HepG2 (cell line): ENCODE data around the gene CDK5RAP2. TPM values are rescaled to one million over a fixed set of nuclear protein-coding genes. Genes with fewer than 3 reads are reported as not detected.

Source experiments
- ARNTL ChIP-seq: sonication (generic); formaldehyde crosslinking; IDR thresholded peaks from 2 replicates; pipeline ENCODE4 v1.4.0; 2020; ENCODE audit warnings: mild to moderate bottlenecking, missing genetic modification reagents
- CREB1 ChIP-seq, 2 experiments: fragments of 450-650 bp in 1 of 2; IDR thresholded peaks; 2 replicates each; pipeline ENCODE4 v1.6.1; 2016 to 2017; ENCODE audit warnings: control low read depth in 1 of 2, mild to moderate bottlenecking in 1 of 2, missing compliant biosample characterization in 1 of 2, missing genetic modification characterization in 1 of 2
- DR1 ChIP-seq: sonication (generic); formaldehyde crosslinking; IDR thresholded peaks from 2 replicates; pipeline ENCODE4 v1.8.0; 2021; ENCODE audit warnings: mild to moderate bottlenecking, missing genetic modification reagents, inconsistent platforms
- GATAD1 ChIP-seq: IDR thresholded peaks from 2 replicates; pipeline ENCODE4 v1.6.1; 2016; ENCODE audit warnings: missing genetic modification reagents, missing compliant biosample characterization
- KDM5A ChIP-seq: fragments of 200-600 bp; sonication (generic); IDR thresholded peaks from 2 replicates; pipeline ENCODE4 v1.7.0; 2018; ENCODE audit warnings: antibody characterized with exemption, mild to moderate bottlenecking, low read length, borderline replicate concordance
- KLF9 ChIP-seq: IDR thresholded peaks from 2 replicates; pipeline ENCODE4 v1.6.1; 2016; ENCODE audit warnings: low read depth
- MXI1 ChIP-seq: IDR thresholded peaks from 3 replicates; pipeline ENCODE4 v1.6.1; 2012; ENCODE audit warnings: low read depth, low read length, inconsistent platforms, borderline replicate concordance
- PPARG ChIP-seq: conservative IDR thresholded peaks from 2 replicates; pipeline ENCODE4 v1.6.1; 2016; ENCODE audit warnings: missing biosample characterization, missing genetic modification reagents
- PRMT3 ChIP-seq: sonication (generic); formaldehyde crosslinking; IDR thresholded peaks from 2 replicates; pipeline ENCODE4 v1.8.1; 2022; ENCODE audit warnings: low read depth, mild to moderate bottlenecking, moderate library complexity, missing genetic modification reagents, borderline replicate concordance
- RXRB ChIP-seq: IDR thresholded peaks from 2 replicates; pipeline ENCODE4 v1.6.1; 2016; ENCODE audit warnings: borderline replicate concordance, missing genetic modification reagents, missing compliant biosample characterization
- SIX4 ChIP-seq: sonication (generic); formaldehyde crosslinking; IDR thresholded peaks from 2 replicates; pipeline ENCODE4 v1.4.0; 2020; ENCODE audit warnings: missing genetic modification reagents
- SMYD3 ChIP-seq: sonication (generic); formaldehyde crosslinking; IDR thresholded peaks from 2 replicates; pipeline ENCODE4 v1.8.1; 2023; ENCODE audit warnings: mild to moderate bottlenecking, missing genetic modification reagents
- SUZ12 ChIP-seq: fragments of 150-350 bp; IDR thresholded peaks from 2 replicates; pipeline ENCODE4 v1.6.1; 2014; ENCODE audit warnings: low read depth, low read length
- TBP ChIP-seq: sonication (generic); formaldehyde crosslinking; IDR thresholded peaks from 2 replicates; pipeline ENCODE4 v1.5.0; 2020; ENCODE audit warnings: missing genetic modification reagents
- TBX2 ChIP-seq: sonication (generic); formaldehyde crosslinking; IDR thresholded peaks from 2 replicates; pipeline ENCODE4 v1.5.0; 2020; ENCODE audit warnings: missing genetic modification reagents, mild to moderate bottlenecking, borderline replicate concordance
- THAP11 ChIP-seq: IDR thresholded peaks from 2 replicates; pipeline ENCODE4 v1.6.1; 2016; ENCODE audit warnings: missing biosample characterization, missing genetic modification reagents
- THAP7 ChIP-seq: sonication (generic); formaldehyde crosslinking; IDR thresholded peaks from 2 replicates; pipeline ENCODE4 v1.8.1; 2023; ENCODE audit warnings: mild to moderate bottlenecking, missing genetic modification reagents
- TP53 ChIP-seq: sonication (generic); formaldehyde crosslinking; conservative IDR thresholded peaks from 2 replicates; pipeline ENCODE4 v1.4.0; 2020; ENCODE audit warnings: missing genetic modification reagents
- ZBTB34 ChIP-seq: sonication (generic); formaldehyde crosslinking; IDR thresholded peaks from 2 replicates; pipeline ENCODE4 v1.8.0; 2022; ENCODE audit warnings: mild to moderate bottlenecking, missing genetic modification reagents
- ZNF12 ChIP-seq: sonication (generic); formaldehyde crosslinking; IDR thresholded peaks from 2 replicates; pipeline ENCODE4 v1.5.0; 2020; ENCODE audit warnings: missing genetic modification reagents
- ZNF350 ChIP-seq: sonication (generic); formaldehyde crosslinking; IDR thresholded peaks from 2 replicates; pipeline ENCODE4 v1.4.0; 2020; ENCODE audit warnings: mild to moderate bottlenecking, low read depth, missing genetic modification reagents, borderline replicate concordance
- polyA plus RNA-seq, 8 experiments: library from polyadenylated mRNA; depleted of rRNA in 3 of 8; stranded (reverse) in 7 of 8; unstranded in 1 of 8; fragments of >200 nt; fragmentation: Illumina TruSeq in 4 of 8; extraction: Trizol in 4 of 8; gene quantifications; 2 replicates each; pipeline versions ENCODE4 v1.2.1 to v1.2.3, GENCODE V29; 2011 to 2016; ENCODE audit warnings: low read depth in 4 of 8, missing spikeins in 1 of 8, mixed read lengths in 1 of 8; ENCODE audit not compliant: insufficient read depth in 1 of 8
- total RNA-seq, 5 experiments: library from RNA; depleted of rRNA; stranded (reverse); fragments of >200 nt; fragmentation: Illumina TruSeq; extraction: Trizol; gene quantifications; 2 replicates each; pipeline ENCODE4 v1.2.3, GENCODE V29; 2016; ENCODE audit warnings: low read depth in 1 of 5
- TF ChIP-seq, protein P1 (sequence below): sonication (generic); formaldehyde crosslinking; IDR thresholded peaks from 2 replicates; pipeline ENCODE4 v1.4.0; 2020; ENCODE audit warnings: missing genetic modification reagents; ENCODE audit errors: not compliant biosample characterization
- TF ChIP-seq, protein P2 (sequence below): sonication (generic); formaldehyde crosslinking; IDR thresholded peaks from 2 replicates; pipeline ENCODE4 v1.4.0; 2020; ENCODE audit warnings: missing genetic modification reagents
- TF ChIP-seq, protein P3 (sequence below): sonication (generic); formaldehyde crosslinking; IDR thresholded peaks from 2 replicates; pipeline ENCODE4 v1.8.0; 2023; ENCODE audit warnings: mild to moderate bottlenecking, missing genetic modification reagents
- TF ChIP-seq, protein P4 (sequence below): sonication (generic); formaldehyde crosslinking; IDR thresholded peaks from 2 replicates; pipeline ENCODE4 v1.8.0; 2022; ENCODE audit warnings: mild to moderate bottlenecking, missing genetic modification reagents, moderate library complexity

The CDK5RAP2 gene
- total and polyA plus RNA-seq, 2 of the 13 experiments (the other 11 are each of a cell fraction or from before 2014, with no cell fraction given), result 31.8 to 42.2 TPM

DNA sequence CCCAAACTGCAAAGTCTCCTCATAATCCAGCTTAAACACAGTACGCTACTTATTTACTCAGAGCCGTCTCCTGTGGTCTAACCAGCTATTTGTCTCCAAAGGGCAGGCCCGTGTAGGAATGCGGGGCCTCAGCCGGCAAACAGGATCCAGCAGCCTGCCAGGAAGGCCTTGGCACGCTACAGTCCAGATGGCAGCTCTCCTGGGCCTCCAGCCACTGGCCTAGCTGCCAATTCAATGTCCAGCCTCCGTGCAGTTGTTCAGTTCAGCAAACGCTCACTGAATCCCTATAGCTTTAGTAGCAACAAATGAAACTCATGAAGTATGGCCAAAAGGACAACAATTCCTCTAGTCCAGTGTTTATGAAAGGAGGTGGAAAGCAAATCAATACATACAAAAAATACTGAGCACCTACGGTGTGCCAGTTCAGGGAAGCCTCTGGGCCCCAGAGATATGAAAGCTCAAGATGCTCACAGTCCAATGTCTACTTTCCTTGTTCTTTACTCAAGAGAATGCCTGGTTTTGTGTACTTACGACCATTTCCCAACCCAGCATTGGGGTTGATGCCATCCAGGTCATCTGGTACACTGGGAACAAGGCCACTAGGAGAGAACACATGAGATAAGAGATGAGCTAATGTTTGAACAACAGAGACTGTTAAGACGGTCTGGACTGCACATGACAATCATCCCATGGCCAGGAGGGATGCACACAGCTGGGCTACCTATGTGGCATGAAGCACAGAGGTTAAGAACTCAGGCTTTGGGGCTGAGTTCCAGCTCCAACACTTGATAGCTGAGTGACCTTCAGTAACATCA is 8.3 kb downstream of the CDK5RAP2 start (continued):
- TF ChIP-seq SUZ12, result no peak
- peak; percentile 92 for TF ChIP-seq ZBTB34 (CRISPR knock-in tag)
- TF ChIP-seq, protein P1, sequence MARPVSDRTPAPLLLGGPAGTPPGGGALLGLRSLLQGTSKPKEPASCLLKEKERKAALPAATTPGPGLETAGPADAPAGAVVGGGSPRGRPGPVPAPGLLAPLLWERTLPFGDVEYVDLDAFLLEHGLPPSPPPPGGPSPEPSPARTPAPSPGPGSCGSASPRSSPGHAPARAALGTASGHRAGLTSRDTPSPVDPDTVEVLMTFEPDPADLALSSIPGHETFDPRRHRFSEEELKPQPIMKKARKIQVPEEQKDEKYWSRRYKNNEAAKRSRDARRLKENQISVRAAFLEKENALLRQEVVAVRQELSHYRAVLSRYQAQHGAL (CRISPR knock-in tag), result no peak
- no peak for TF ChIP-seq PRMT3
- peak; percentile 69 for TF ChIP-seq GATAD1
- no peak for TF ChIP-seq KLF9
- TF ChIP-seq PPARG (CRISPR knock-in tag), result peak; percentile 93
- peak; percentile 78 for TF ChIP-seq THAP11
- TF ChIP-seq TBX2 (CRISPR knock-in tag), result peak; percentile 97
- TF ChIP-seq, protein P2, sequence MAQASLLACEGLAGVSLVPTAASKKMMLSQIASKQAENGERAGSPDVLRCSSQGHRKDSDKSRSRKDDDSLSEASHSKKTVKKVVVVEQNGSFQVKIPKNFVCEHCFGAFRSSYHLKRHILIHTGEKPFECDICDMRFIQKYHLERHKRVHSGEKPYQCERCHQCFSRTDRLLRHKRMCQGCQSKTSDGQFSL (CRISPR knock-in tag), result no peak
- TF ChIP-seq MXI1, result peak; percentile 59; the same call in 1 of the 3 replicates
- peak; percentile 57; the same call in 1 of the 2 replicates for TF ChIP-seq SMYD3 (CRISPR knock-in tag)
- TF ChIP-seq, protein P3, sequence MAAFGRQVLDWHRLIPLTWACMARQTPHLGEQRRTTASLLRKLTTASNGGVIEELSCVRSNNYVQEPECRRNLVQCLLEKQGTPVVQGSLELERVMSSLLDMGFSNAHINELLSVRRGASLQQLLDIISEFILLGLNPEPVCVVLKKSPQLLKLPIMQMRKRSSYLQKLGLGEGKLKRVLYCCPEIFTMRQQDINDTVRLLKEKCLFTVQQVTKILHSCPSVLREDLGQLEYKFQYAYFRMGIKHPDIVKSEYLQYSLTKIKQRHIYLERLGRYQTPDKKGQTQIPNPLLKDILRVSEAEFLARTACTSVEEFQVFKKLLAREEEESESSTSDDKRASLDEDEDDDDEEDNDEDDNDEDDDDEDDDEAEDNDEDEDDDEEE (CRISPR knock-in tag), result no peak
- TF ChIP-seq RXRB, result peak; percentile 98
- TF ChIP-seq ZNF12 (CRISPR knock-in tag), result 0 out of 2 replicates have a peak, but pooled peaks have one; percentile 37
- TF ChIP-seq ZNF350 (CRISPR knock-in tag), result peak; percentile 78; the same call in 1 of the 2 replicates
- TF ChIP-seq CREB1 (IDR thresholded peaks at IDR 0.05), result no peak
- peak; percentile 86 for TF ChIP-seq CREB1 (CRISPR knock-in tag; IDR thresholded peaks at IDR 0.05)
- TF ChIP-seq DR1 (CRISPR knock-in tag), result peak; percentile 17; the same call in 1 of the 2 replicates
- TF ChIP-seq, protein P4, sequence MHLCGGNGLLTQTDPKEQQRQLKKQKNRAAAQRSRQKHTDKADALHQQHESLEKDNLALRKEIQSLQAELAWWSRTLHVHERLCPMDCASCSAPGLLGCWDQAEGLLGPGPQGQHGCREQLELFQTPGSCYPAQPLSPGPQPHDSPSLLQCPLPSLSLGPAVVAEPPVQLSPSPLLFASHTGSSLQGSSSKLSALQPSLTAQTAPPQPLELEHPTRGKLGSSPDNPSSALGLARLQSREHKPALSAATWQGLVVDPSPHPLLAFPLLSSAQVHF (CRISPR knock-in tag), result no peak
- 0 out of 2 replicates have a peak, but pooled peaks have one; percentile 38 for TF ChIP-seq THAP7 (CRISPR knock-in tag)
- no peak for TF ChIP-seq TBP (CRISPR knock-in tag)
- TF ChIP-seq SIX4, result peak; percentile 66; the same call in 1 of the 2 replicates
- no peak for TF ChIP-seq TP53
- TF ChIP-seq ARNTL (CRISPR knock-in tag), result peak; percentile 12; the same call in 1 of the 2 replicates
- peak; percentile 46; the same call in 1 of the 2 replicates for TF ChIP-seq KDM5A
